Measurements from ENCODE around the gene CLDN25. TPM values are rescaled to one million over a fixed set of nuclear protein-coding genes. Genes with fewer than 3 reads are reported as not detected.

Gene CLDN25
- total RNA-seq: not detected

GRCh38 chr11:113779496-113779895 is at the start of gene CLDN25:
Gene CLDN25 (plus strand): TSS chr11:113779796. CDS start chr11:113779796, 0 bp downstream.

GRCh38 chr11:113773416-113774173 is 6.0 kb upstream of the CLDN25 start, which contains the start of gene ZW10:
Gene ZW10 (minus strand): TSS chr11:113773692. CDS start chr11:113773666, 26 bp downstream.

Small RNA genes within 50 kb of the gene (small RNA-seq; reads per million reads assigned to genes)
- gene LRRC37A13P (ENCODE audit: low replicate concordance) (not detected), gene RPS29P19 (ENCODE audit: low replicate concordance) (not detected)

Other genes with a start within 250 kb of the CLDN25 start
- gene TMPRSS5, start 73.5 kb upstream of the CLDN25 start, total RNA-seq: 1.5 TPM
- gene ZW10, start 6.1 kb upstream of the CLDN25 start, total RNA-seq: 17.7 TPM
- gene USP28, start 95.8 kb downstream of the CLDN25 start, total RNA-seq: 56.3 TPM
- gene HTR3B, start 125.0 kb downstream of the CLDN25 start, total RNA-seq: not detected
- gene HTR3A, start 195.3 kb downstream of the CLDN25 start, total RNA-seq: 0.18 TPM